PFSK-1 (cell line): ENCODE measurements around the gene FAM120B.

ENCODE experiments used
- FOXP2 ChIP-seq: optimal IDR thresholded peaks from 2 replicates; pipeline ENCODE3; 2011; ENCODE audit warnings: borderline replicate concordance, control low read depth, inconsistent platforms; ENCODE audit not compliant: insufficient read depth; ENCODE audit errors: extremely low read length, extremely low read depth
- POLR2AphosphoS5 ChIP-seq: IDR thresholded peaks from 2 replicates; pipeline ENCODE4 v1.6.1; 2012; ENCODE audit warnings: low read depth, mild to moderate bottlenecking, control low read depth, low read length, moderate library complexity
- SIN3A ChIP-seq: IDR thresholded peaks from 2 replicates; pipeline ENCODE4 v1.6.1; 2012; ENCODE audit warnings: mild to moderate bottlenecking, low read length, moderate library complexity, borderline replicate concordance; ENCODE audit not compliant: insufficient read depth
- TAF1 ChIP-seq: IDR thresholded peaks from 2 replicates; pipeline ENCODE4 v1.6.1; 2012; ENCODE audit warnings: low read length, control low read depth, borderline replicate concordance; ENCODE audit not compliant: insufficient read depth
- TF ChIP-seq, protein P1 (sequence below), 2 experiments: IDR thresholded peaks; 2 replicates each; pipeline versions ENCODE4 v1.6.1 to v1.8.0; 2011 to 2012; ENCODE audit warnings: low read depth in 2 of 2, low read length in 2 of 2, control low read depth in 1 of 2, inconsistent platforms in 1 of 2, mild to moderate bottlenecking in 1 of 2, moderate library complexity in 1 of 2; ENCODE audit not compliant: insufficient read depth in 1 of 2

Gene FAM120B

GRCh38 chr6:170360476-170360875 is 53.9 kb downstream of the FAM120B start:
- no peak for TF ChIP-seq FOXP2
- TF ChIP-seq POLR2AphosphoS5: no peak
- TF ChIP-seq, protein P1, sequence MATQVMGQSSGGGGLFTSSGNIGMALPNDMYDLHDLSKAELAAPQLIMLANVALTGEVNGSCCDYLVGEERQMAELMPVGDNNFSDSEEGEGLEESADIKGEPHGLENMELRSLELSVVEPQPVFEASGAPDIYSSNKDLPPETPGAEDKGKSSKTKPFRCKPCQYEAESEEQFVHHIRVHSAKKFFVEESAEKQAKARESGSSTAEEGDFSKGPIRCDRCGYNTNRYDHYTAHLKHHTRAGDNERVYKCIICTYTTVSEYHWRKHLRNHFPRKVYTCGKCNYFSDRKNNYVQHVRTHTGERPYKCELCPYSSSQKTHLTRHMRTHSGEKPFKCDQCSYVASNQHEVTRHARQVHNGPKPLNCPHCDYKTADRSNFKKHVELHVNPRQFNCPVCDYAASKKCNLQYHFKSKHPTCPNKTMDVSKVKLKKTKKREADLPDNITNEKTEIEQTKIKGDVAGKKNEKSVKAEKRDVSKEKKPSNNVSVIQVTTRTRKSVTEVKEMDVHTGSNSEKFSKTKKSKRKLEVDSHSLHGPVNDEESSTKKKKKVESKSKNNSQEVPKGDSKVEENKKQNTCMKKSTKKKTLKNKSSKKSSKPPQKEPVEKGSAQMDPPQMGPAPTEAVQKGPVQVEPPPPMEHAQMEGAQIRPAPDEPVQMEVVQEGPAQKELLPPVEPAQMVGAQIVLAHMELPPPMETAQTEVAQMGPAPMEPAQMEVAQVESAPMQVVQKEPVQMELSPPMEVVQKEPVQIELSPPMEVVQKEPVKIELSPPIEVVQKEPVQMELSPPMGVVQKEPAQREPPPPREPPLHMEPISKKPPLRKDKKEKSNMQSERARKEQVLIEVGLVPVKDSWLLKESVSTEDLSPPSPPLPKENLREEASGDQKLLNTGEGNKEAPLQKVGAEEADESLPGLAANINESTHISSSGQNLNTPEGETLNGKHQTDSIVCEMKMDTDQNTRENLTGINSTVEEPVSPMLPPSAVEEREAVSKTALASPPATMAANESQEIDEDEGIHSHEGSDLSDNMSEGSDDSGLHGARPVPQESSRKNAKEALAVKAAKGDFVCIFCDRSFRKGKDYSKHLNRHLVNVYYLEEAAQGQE (IDR thresholded peaks at IDR 0.05; ENCODE audit: insufficient read depth in 1 of 2, low read depth in 2 of 2, low read length in 2 of 2): no peak
- no peak for TF ChIP-seq SIN3A
- no peak for TF ChIP-seq TAF1

DNA sequence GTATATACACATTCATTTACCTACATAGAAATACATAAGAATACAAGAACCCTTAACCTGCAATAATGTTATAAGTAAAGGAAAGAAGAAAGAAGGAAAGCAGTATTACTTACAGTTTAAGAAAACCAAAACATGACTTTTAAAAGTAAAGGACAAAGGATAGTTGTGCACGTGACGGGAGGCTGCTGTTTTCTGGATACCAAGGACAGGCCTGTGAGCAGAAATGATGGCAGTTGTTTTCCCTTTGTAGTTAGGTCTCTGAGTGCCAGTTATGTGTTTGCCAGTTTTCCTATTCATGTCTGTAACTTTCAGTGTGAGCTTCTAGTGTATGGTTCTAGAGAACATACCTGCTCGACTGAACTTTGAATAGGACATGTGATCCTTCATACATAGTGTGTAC is 54.8 kb downstream of the FAM120B start:
- TF ChIP-seq POLR2AphosphoS5: no peak
- TF ChIP-seq TAF1: no peak
- TF ChIP-seq FOXP2: no peak
- TF ChIP-seq, protein P1 (IDR thresholded peaks at IDR 0.05; ENCODE audit: insufficient read depth in 1 of 2, low read depth in 2 of 2, low read length in 2 of 2): no peak
- no peak for TF ChIP-seq SIN3A

DNA sequence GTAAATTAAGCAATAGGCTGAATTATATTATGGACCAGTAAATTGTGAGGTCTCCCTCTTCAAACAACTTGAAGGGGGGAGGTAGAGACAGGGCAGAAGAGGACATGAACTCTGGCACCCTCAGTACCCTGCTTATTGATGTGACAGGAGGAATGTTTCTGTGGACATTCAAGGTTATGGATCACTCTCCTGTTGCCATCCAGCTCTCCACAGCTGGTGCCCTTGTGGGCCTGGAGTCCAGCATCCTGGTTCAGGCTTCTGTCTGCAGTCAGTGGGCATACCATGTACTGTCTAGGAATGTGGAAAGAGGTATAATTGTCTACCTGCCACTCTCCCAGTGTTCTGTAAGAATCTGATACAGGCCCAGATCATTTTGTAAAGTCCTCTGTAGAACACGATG is 55.6 kb downstream of the FAM120B start:
- TF ChIP-seq SIN3A (no peak), POLR2AphosphoS5 (no peak), FOXP2 (no peak), TAF1 (no peak)
- TF ChIP-seq, protein P1 (IDR thresholded peaks at IDR 0.05; ENCODE audit: insufficient read depth in 1 of 2, low read depth in 2 of 2, low read length in 2 of 2): no peak

DNA sequence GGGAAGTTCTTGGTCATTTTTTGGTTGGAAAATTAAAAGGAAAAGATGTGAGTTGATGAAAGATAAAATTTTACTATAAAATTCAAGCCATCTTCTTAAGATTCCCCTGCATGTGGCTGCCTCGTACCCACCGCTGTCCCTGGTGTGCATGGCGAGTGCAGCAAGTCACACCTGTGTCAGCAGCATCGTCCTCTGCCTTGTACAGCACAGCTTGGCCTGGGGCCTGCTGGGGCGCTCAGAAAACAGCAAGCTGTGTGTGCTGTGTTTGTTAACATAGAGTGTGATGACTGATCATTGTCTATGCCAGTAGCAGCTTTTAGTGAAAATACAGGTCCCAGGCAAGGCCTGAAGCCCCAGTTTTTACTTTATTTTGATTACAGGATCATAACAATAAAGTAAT is 56.7 kb downstream of the FAM120B start:
- TF ChIP-seq SIN3A: no peak
- no peak for TF ChIP-seq TAF1
- no peak for TF ChIP-seq POLR2AphosphoS5
- TF ChIP-seq, protein P1 (IDR thresholded peaks at IDR 0.05; ENCODE audit: insufficient read depth in 1 of 2, low read depth in 2 of 2, low read length in 2 of 2): no peak
- no peak for TF ChIP-seq FOXP2

GRCh38 chr6:170365121-170365520 is 58.6 kb downstream of the FAM120B start:
- TF ChIP-seq FOXP2 (no peak), TAF1 (no peak), POLR2AphosphoS5 (no peak), SIN3A (no peak)
- TF ChIP-seq, protein P1 (IDR thresholded peaks at IDR 0.05; ENCODE audit: insufficient read depth in 1 of 2, low read depth in 2 of 2, low read length in 2 of 2): no peak
